IPS-18c (cell line): Measurements from ENCODE around the gene LYG2.
"Not testable (repeated sequence)": the region's sequence is repeated elsewhere in the genome, so short reads cannot be mapped to it uniquely, and the experiment has no call there.

Experiments used
- H3K4me3 ChIP-seq: 2 replicates; pipeline ENCODE4 v1.7.0; 2013; ENCODE audit warnings: low read depth, mild to moderate bottlenecking, low read length, moderate library complexity; ENCODE audit not compliant: insufficient read depth
- H3K9me3 ChIP-seq: one replicate; pipeline ENCODE4 v1.6.1; 2013; ENCODE audit warnings: mild to moderate bottlenecking, low read length, moderate library complexity; ENCODE audit not compliant: control insufficient read depth, insufficient read depth

Gene LYG2

DNA sequence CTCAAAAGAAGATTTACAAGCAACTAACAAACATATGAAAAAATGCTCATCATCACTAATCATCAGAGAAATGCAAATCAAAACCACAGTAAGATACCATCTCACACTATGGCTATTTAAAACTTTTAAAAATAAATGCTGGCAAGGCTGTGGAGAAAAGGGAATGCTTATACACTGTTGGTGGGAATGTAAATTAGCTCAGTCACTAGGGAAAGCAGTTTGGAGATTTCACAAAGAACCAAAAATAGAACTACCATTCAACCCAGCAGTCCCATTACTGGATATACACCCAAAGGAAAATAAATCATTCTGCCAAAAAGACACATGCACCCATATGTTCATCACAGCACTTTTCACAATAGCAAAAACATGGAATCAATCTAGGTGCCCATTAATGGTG is 22.3 kb downstream of the LYG2 start:
- H3K9me3 ChIP-seq, H3K4me3 ChIP-seq: not testable (repeated sequence)

DNA sequence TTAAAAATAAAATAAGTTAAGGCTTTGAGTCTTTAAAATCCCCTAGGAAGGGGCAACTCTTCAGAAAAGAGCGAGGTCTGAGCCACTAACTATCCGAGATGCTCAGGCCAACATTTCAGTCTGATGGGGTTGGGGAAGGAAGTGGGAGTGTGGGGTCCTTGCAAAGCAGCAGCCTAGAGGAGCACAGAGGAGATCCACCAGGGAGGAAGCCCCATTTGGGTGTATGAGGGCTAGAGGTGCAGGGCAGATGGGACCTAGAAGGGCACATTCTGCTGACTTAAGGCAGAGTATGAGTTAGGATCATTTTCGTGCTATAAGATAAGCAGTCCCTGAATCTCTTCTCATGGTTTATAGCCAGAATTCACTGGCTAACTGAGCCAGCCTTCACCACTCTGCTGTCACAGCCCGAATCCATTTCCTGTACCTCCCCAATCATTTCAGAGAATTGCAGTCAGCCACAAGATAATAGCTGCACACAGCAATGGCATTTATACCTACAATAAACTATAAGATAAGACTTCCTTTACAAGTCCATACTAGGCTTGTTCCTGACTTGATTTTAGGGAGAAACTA is 37.5 kb downstream of the LYG2 start:
- Histone ChIP-seq H3K9me3 (no peaks in the 10 kb centered on the region), H3K4me3 (no peak overlapping the region)

DNA sequence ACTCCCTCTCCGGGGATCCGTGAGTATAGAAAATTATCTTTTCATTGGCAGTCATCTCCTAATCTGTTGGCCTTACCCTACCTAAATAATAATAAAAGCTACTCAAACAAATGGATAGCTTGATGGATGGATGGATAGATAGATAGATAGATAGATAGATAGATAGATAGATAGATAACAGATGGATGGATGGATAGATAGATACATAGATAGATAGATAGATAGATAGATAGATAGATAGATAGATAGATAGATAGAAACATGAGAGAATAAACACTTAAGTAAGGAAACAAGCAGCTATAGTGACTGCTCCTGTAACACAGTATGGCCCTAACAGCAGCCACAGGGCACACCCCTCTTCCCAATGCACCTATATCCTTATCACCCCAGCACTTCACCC is 39.4 kb downstream of the LYG2 start:
- Histone ChIP-seq H3K4me3 (no peak overlapping the region), H3K9me3 (no peaks in the 10 kb centered on the region)

DNA sequence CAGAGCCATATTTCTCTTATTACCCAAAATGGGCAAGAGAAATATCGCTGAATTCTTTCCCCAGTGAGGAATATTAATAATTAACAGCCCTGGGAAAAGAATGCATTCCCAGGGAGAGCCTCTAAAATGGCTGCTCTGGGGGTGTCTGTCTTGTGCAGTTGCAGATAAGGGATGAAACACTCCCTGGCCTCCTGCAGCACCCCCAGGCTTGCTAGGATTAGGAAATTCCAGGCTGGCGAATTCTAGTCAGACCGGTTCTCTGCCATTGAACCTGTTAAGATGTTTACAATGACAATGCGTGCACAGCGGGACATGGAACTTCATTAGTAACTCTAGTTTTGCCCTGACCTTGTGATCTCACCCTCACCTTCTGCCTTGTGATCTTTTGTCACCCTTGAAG is 50.0 kb downstream of the LYG2 start:
- peaks cover 11% of the 10 kb centered on the region for H3K9me3 ChIP-seq

DNA sequence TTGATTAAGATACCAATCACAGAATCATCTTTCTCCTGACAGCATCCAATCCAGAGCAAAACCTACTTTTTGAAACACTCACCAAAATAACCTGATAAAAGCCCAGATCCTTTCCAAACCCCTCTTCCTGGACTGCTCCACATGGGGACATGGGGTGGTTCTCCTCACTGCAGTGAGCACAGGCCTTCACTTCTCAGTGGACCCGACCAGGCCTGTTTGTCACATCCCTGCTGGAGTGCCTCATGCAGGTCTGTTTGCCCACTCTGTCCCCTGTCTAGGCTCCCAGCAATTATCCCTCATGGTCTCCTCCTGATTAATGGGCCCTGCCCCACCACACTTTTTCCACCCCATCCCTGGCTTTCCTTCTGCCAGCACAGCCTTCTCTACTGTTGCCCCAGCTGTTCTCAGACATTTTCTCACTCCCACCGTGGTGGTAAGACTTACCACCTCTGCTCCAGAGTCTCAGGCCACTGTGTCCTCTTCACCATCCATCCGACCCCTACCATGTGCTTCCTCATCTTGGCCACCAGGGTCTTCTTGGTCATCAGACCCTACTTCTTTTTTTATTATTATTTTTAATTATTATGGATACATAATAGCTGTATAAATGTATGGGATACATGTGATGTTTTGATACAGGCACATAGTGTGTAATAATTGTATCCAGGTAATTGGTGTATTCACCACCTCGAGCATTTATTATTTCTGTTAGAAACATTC is 53.3 kb downstream of the LYG2 start:
- peaks cover 11% of the 10 kb centered on the region for H3K9me3 ChIP-seq
- H3K4me3 ChIP-seq: no peak overlapping the region

More for the DNA sequence above, 50.0 kb downstream of the LYG2 start:
- no peak overlapping the region for H3K4me3 ChIP-seq

DNA sequence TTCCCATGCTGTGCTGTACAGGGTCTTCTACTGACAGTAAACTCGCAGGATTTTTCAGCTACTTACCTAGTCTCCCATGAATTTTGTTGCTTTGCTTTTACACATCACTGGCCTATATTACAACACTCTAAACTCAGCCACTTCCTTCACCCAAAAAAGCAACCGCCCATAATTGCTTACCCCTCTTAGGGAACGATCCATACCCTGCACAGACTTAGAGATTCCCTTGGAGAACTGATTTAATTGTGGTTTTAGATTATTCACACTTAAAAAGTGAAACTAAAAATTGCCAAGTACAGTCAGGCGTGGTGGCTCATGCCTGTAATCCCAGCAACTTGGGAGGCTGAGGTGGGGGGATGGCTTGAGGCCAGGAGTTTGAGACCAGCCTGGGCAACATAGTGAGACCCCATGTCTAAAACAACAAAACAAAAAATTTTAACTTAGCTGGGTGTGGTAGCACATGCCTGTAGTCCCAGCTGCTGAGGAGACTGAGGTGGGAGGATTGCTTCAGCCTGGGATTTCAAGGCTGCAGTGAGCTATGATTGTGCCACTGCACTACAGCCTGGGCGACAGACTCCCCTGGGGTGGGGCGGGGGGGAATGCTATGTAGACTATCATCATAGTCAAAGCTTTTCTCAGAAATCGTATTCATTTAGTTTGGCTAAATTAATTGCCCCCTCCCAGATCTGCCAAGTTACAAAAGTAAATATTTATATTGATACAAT is 55.2 kb downstream of the LYG2 start:
- Histone ChIP-seq H3K9me3 (peaks cover 4% of the 10 kb centered on the region), H3K4me3 (no peak overlapping the region)

DNA sequence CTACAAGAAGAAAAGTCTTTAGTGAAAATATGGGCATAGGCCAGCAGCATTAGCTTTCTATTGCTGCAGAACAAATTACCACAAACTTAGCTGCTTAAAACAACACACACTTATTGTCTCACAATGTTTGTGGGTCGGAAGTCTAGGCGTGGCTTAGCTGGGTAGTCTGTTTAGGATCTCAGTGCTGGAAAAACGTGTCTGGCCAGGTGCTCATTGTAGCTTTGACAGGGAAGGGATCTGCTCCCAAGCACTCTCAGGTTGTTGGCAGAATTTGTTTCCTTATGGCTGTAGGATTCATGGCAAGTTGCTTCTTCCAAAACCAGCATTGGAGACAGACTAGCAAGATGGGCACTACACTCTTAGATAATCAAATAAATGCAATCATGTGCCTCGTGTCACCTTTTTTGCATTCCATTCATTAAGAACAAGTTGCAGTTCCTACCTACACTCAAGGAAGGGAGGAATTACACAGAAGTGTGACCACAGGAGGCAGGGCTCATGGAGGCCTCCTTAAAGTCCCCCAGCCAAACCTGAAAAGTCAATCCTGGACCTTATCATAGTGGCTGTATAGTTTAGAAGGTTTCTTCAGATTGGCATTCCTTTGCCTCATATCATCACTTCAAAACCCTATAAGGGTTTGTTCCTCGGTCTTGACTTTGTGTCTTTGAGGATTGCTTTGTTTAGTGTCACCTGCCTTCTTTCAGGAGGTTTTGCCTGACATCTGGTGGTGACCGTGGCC is 57.2 kb downstream of the LYG2 start:
- Histone ChIP-seq H3K4me3 (no peak overlapping the region), H3K9me3 (no peaks in the 10 kb centered on the region)

GRCh38 chr2:99192364-99192763 is 63.1 kb downstream of the LYG2 start:
- not testable (repeated sequence) for H3K9me3 ChIP-seq, H3K4me3 ChIP-seq
